Skeletal muscle satellite cell (primary cell): ENCODE measurements around the gene FMNL3.
A peak's percentile ranks its signal among the peaks of the same experiment; 100 is the strongest.
"Not testable (repeated sequence)": the region's sequence is repeated elsewhere in the genome, so short reads cannot be mapped to it uniquely, and the experiment has no call there.

Source experiments
- H3K27me3 ChIP-seq: 2 replicates; pipeline ENCODE4 v1.7.0; 2013; ENCODE audit warnings: low read length; ENCODE audit not compliant: control insufficient read depth, insufficient read depth
- H3K36me3 ChIP-seq: 2 replicates; pipeline ENCODE4 v1.7.0; 2013; ENCODE audit warnings: mild to moderate bottlenecking, control low read depth, low read length; ENCODE audit not compliant: insufficient read depth
- H3K4me1 ChIP-seq: 2 replicates; pipeline ENCODE4 v1.7.0; 2013; ENCODE audit warnings: low read length; ENCODE audit not compliant: control insufficient read depth, insufficient read depth
- H3K4me2 ChIP-seq: 2 replicates; pipeline ENCODE4 v1.7.0; 2013; ENCODE audit warnings: mild to moderate bottlenecking, low read length
- H3K4me3 ChIP-seq: 2 replicates; pipeline ENCODE4 v1.7.0; 2013; ENCODE audit warnings: low read length
- H3K9ac ChIP-seq: 2 replicates; pipeline ENCODE4 v1.7.0; 2013; ENCODE audit warnings: mild to moderate bottlenecking, low read depth, low read length, moderate library complexity
- H3K9me3 ChIP-seq: replicated peaks from 2 replicates; pipeline ENCODE4 v1.7.0; 2013; ENCODE audit warnings: mild to moderate bottlenecking, control low read depth, low read length

Gene FMNL3

DNA sequence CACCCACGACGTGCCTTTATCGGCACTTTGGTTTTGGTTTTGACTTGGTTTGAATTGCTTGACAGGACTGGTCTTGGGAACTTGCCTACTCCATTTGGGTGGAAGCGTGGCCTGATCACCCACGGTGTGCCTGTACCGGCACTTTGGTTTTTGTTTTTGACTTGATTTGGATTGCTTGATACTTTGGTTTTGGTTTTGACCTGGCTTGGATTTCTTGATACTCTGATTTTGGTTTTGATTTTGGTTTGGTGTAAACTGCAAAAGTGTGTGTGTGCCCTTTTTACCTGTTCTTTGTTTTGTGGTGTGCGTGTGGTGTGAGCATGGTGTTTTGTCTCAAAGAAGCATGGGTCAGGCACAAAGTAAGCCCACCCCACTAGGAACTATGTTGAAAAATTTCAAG is 27.7 kb upstream of the FMNL3 start:
- not testable (repeated sequence) for H3K9ac ChIP-seq, H3K9me3 ChIP-seq, H3K4me2 ChIP-seq, H3K4me1 ChIP-seq, H3K4me3 ChIP-seq, H3K36me3 ChIP-seq
- peaks cover 28% of the 10 kb centered on the region for H3K27me3 ChIP-seq

DNA sequence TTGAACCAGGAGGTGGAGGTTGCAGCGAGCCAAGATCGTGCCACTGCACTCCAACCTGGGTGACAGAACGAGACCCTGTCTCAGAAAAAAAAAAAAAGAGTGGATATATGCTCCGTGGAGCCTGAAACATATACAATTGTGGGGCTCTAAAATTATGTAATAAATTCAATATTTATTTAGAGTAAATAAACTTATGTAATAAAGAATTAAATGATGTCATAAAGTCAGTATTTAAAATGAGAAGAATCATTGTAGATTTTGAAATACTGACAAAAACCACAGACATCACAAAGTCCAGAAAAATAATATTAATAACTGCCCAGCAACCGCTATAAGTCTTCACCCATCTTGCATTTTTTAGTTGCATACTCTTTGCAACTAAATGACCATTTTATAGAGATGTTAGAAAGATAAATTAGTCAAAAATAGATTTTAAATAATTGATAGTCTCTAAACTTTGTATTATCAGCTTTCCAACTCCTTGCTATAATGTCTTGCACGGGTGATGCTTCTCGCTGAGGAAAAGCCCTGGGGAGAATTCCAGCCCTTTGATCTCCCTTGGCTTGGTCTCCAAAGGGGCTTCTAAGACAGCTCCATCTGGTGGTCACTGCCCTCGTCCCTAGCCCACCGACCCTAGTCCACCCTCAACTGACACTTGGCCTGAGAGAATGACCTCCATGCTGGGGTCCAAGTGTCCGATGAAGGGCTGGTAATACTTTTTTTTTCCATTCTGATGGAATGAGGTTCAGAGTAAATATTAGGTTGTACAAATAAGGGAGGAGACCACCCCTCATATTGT is 26.2 kb upstream of the FMNL3 start:
- Histone ChIP-seq H3K9me3 (no peaks in the 10 kb centered on the region), H3K4me2 (no peak overlapping the region), H3K4me1 (no peaks in the 10 kb centered on the region), H3K4me3 (no peak overlapping the region), H3K9ac (no peak overlapping the region), H3K36me3 (no peaks in the 10 kb centered on the region), H3K27me3 (peaks cover 28% of the 10 kb centered on the region)

DNA sequence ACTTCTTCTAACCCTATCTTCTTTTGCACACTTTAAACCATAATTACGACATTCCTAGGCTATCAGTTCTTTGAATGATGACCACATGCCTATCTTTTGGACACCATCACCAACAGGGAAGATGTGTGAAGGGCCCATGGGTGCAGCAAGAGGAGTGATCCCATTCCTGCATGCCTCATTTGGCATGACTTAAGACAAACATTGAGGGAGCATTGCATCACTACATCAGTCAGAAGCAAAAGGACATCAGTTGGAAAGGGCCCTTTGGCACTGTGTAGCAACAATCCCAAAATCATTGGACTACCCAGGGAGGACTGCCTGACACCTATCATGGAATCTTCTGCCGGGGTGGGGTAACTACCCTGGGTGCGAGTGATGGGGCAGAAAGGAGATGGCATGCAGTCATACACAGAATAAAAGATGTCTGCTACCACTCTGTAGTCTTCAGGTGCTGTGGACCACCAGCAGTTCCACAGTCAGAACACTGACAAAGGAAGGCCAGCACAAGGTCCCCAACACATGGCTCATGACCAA is 23.4 kb upstream of the FMNL3 start:
- H3K4me2 ChIP-seq = no peak overlapping the region
- no peaks in the 10 kb centered on the region for H3K4me1 ChIP-seq
- H3K36me3 ChIP-seq = no peaks in the 10 kb centered on the region

DNA sequence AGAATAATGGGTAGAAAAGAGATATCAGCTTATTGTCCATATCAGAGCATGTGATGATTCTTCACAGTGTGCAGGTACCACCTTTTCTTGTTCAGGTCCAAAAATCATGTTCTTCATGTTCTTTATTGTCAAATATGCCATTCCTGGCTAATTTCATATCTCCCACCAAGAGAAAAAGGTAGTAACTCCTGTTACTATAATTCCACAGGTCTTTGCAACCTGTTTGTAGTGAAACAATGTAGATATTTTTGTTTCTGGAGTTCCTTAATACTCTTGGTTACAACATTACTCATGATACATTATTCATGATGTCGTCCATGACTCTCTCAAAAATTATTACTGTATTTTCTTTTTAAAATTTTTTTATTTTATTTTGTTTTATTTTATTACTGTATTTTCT is 22.8 kb upstream of the FMNL3 start:
- Histone ChIP-seq H3K4me3 (no peak overlapping the region), H3K27me3 (peaks cover 40% of the 10 kb centered on the region), H3K4me1 (no peaks in the 10 kb centered on the region), H3K9me3 (no peaks in the 10 kb centered on the region), H3K36me3 (no peaks in the 10 kb centered on the region), H3K4me2 (no peak overlapping the region), H3K9ac (no peak overlapping the region)

More for the DNA sequence above, 23.4 kb upstream of the FMNL3 start:
- H3K9me3 ChIP-seq = no peaks in the 10 kb centered on the region
- H3K4me3 ChIP-seq = no peak overlapping the region
- H3K9ac ChIP-seq = no peak overlapping the region
- H3K27me3 ChIP-seq = peaks cover 36% of the 10 kb centered on the region

DNA sequence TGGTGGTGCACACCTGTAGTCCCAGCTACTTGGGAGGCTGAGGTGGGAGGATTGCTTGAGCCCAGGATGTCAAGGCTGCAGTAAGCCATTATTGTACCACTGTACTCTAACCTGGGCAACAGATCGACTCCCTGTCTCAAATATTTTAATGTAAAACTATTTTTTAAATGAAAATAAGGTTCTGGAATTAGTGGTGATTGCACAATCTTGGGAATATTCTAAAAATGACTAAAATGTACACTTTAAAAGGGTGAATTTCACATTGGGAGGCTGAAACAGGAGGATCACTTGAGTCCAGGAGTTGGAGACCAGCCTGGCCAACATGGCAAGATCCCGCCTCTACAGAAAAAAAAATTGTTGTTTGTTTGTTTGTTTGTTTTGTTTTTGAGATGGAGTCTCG is 21.2 kb upstream of the FMNL3 start:
- Histone ChIP-seq H3K4me3 (no peak overlapping the region), H3K27me3 (peaks cover 43% of the 10 kb centered on the region), H3K4me2 (no peak overlapping the region), H3K9me3 (no peaks in the 10 kb centered on the region), H3K9ac (no peak overlapping the region), H3K36me3 (no peaks in the 10 kb centered on the region), H3K4me1 (no peaks in the 10 kb centered on the region)

DNA sequence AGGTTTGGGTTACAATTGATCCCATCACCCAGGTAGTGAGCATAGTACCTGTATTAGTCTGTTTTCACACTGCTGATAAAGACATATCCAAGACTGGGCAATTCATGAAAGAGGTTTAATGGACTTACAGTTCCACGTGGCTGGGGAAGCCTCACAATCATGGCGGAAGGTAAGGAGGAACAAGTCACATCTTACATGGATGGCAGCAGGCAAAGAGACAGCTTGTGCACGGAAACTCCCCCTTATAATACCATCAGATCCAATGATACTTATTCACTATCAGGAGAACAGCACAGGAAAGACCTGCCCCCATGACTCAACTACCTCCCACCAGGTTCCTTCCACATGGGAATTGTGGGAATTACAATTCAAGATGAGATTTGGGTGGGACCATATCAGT is 14.2 kb upstream of the FMNL3 start:
- H3K4me3 ChIP-seq, H3K36me3 ChIP-seq, H3K9me3 ChIP-seq, H3K9ac ChIP-seq, H3K4me2 ChIP-seq, H3K4me1 ChIP-seq: not testable (repeated sequence)
- H3K27me3 ChIP-seq = peaks cover 32% of the 10 kb centered on the region

DNA sequence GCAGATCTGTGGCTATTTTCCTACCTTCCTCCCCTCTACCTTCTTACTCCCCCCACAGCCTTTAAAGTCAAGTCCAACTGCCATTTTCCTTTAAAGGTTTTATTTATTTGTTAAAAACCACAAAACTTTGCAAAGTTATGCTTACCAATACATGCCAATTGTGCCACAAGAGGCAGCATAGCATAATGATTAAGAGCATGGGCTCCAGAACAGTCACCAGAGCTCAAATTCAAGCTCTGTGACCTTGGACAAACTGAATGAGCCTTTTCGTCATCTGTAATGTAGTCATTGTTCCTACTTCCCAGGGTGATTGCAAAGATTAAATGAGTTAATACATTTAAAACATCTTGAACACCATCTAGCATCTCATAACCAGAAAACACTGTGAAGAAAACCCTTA is 13.0 kb upstream of the FMNL3 start:
- Histone ChIP-seq H3K4me1 (no peaks in the 10 kb centered on the region), H3K4me2 (no peak overlapping the region)

DNA sequence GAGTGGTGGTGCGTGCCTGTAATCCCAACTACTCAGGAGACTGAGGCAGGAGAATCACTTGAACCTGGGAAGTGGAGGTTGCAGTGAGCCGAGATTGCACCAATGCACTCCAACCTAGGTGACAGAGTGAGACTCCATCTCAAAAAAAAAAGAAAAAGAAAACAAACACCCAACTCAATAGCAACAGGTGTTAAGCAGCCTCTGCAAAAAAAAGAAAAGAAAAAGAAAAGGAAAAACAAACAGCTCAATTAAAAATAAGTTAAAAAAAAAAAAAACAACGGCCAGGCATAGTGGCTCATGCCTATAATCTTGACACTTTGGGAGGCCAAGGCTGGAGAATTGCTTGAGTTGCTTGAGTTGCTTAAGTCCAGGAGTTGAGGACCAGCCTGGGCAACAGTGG is 10.6 kb upstream of the FMNL3 start:
- not testable (repeated sequence) for H3K9ac ChIP-seq, H3K9me3 ChIP-seq, H3K4me2 ChIP-seq, H3K36me3 ChIP-seq, H3K4me3 ChIP-seq, H3K4me1 ChIP-seq
- peaks cover 35% of the 10 kb centered on the region for H3K27me3 ChIP-seq

More for the DNA sequence above, 13.0 kb upstream of the FMNL3 start:
- H3K9me3 ChIP-seq = no peaks in the 10 kb centered on the region
- no peak overlapping the region for H3K9ac ChIP-seq
- peaks cover 35% of the 10 kb centered on the region for H3K27me3 ChIP-seq
- no peaks in the 10 kb centered on the region for H3K36me3 ChIP-seq
- no peak overlapping the region for H3K4me3 ChIP-seq

DNA sequence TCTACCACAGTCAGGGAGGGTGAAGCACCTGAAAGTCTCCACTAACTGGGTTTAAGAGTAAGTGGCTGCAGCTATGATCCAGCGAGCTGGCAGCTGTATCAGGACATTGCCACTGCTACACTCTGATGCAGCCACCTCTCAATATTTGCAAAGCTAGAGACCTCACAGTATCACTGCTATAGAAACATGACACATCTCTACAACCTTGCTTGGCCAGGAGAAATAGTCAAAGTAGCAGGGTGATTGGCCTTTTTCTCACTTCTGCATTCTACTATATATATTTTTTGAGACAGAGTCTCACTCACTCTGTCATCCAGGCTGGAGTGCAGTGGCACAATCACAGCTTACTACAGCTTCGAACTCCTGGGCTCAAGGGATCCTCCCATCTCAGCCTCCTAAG is 9.3 kb upstream of the FMNL3 start:
- Histone ChIP-seq H3K36me3 (no peaks in the 10 kb centered on the region), H3K27me3 (peaks cover 38% of the 10 kb centered on the region), H3K9me3 (no peaks in the 10 kb centered on the region), H3K4me2 (no peak overlapping the region), H3K9ac (no peak overlapping the region), H3K4me1 (no peaks in the 10 kb centered on the region), H3K4me3 (no peak overlapping the region)

DNA sequence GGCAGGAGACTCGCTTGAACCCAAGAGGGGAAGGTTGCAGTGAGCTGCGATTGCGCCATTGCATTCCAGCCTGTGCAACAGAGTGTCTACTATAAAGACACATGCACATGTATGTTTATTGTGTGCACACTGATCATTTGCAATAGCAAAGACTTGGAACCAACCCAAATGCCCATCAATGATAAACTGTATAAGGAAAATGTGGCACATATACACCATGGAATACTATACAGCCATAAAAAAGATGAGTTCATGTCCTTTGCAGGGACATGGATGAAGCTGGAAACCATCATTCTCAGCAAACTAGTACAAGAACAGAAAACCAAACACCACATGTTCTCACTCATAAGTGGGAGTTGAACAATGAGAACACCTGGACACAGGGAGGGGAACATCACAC is 6.7 kb upstream of the FMNL3 start:
- H3K27me3 ChIP-seq = peaks cover 52% of the 10 kb centered on the region

DNA sequence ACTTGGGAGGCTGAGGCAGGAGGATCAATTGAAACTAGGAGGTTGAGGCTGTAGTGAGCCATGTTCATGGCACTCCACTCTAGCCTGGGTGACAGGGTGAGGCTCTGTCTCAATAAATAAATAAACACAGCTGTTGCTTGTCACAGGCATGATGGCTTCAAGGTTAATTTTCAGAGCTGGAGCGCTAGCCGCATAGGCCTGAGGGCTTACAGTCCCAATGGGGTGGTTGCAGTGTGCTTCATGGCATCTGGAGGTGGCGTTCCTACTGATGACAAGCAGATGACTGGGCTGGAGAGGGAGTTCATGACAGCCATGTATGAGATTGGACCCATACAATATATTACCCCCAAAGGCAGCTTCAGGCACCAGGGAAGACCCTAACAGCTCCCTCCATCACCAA is 1.6 kb upstream of the FMNL3 start:
- no peak overlapping the region for H3K4me3 ChIP-seq
- H3K4me1 ChIP-seq = peaks cover 24% of the 10 kb centered on the region
- peaks cover 28% of the 10 kb centered on the region for H3K27me3 ChIP-seq
- no peaks in the 10 kb centered on the region for H3K36me3 ChIP-seq
- no peak overlapping the region for H3K9ac ChIP-seq
- H3K9me3 ChIP-seq = no peaks in the 10 kb centered on the region
- H3K4me2 ChIP-seq = no peak overlapping the region

More for the DNA sequence above, 6.7 kb upstream of the FMNL3 start:
- not testable (repeated sequence) for H3K36me3 ChIP-seq, H3K4me3 ChIP-seq, H3K9ac ChIP-seq, H3K4me1 ChIP-seq, H3K9me3 ChIP-seq, H3K4me2 ChIP-seq

DNA sequence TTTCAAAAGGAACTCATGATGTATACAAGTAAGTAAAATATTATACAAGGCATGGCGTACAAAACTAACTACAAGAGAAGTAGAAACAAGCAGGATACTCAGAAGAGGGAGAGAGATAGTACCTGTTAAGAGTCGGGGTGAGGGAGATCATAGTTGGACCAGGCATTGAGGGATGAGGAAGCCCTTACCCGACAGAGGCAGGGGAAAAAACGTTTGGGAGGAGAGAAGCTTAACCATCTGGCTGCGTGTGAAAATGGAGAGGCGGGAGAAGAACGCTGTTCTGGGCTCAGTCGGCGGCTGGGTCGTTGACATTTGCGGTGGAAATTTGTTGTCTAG is 575 bp upstream of the FMNL3 start:
- Histone ChIP-seq H3K36me3 (no peaks in the 10 kb centered on the region), H3K9me3 (no peaks in the 10 kb centered on the region), H3K27me3 (peaks cover 26% of the 10 kb centered on the region), H3K4me3 (no peak overlapping the region), H3K4me1 (peaks cover 35% of the 10 kb centered on the region), H3K4me2 (peak overlapping the region; percentile 47), H3K9ac (no peak overlapping the region)
